MM.1S (cell line): ENCODE results near the gene HDAC9.

Experiments used
- EZH2phosphoT487 ChIP-seq: fragments of 300-600 bp; sonication (generic); IDR thresholded peaks from 2 replicates; pipeline ENCODE4 v1.6.1; 2018; ENCODE audit warnings: antibody characterized with exemption, low read length
- TF ChIP-seq, protein P1 (sequence below): fragments of 300-600 bp; sonication (generic); IDR thresholded peaks from 2 replicates; pipeline ENCODE4 v1.5.1; 2016; ENCODE audit warnings: antibody characterized with exemption, low read length, mixed read lengths

DNA sequence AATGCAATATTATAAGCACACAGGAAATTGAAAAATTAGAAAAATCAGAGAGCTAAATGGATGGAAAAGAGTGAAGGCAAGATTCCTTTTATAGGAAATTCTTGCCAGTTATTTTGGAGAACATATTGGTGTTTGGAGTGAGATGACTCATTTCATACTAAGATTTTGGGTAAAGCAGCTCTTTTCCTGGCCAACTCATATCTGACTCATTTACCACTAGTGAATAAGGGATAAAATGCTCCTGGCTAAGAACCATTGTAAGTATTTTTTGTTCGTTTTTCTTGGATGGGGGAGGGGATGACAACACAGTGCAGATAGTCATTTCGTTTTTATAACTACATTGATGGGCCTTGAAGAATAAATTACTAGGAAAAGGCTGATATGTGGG lies 482.6 kb downstream of the HDAC9 start:
- TF ChIP-seq, protein P1, sequence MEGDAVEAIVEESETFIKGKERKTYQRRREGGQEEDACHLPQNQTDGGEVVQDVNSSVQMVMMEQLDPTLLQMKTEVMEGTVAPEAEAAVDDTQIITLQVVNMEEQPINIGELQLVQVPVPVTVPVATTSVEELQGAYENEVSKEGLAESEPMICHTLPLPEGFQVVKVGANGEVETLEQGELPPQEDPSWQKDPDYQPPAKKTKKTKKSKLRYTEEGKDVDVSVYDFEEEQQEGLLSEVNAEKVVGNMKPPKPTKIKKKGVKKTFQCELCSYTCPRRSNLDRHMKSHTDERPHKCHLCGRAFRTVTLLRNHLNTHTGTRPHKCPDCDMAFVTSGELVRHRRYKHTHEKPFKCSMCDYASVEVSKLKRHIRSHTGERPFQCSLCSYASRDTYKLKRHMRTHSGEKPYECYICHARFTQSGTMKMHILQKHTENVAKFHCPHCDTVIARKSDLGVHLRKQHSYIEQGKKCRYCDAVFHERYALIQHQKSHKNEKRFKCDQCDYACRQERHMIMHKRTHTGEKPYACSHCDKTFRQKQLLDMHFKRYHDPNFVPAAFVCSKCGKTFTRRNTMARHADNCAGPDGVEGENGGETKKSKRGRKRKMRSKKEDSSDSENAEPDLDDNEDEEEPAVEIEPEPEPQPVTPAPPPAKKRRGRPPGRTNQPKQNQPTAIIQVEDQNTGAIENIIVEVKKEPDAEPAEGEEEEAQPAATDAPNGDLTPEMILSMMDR: no peak
- TF ChIP-seq EZH2phosphoT487: no peak
